ENCODE results near the gene SULT1A4. TPM values are rescaled to one million over a fixed set of nuclear protein-coding genes. Genes with fewer than 3 reads are reported as not detected.
"Not testable (repeated sequence)": the region's sequence is repeated elsewhere in the genome, so short reads cannot be mapped to it uniquely, and the experiment has no call there.

Gene SULT1A4
- total RNA-seq, 3 donors from 2014 or later = 0.57 to 1.6 (median 1.3) TPM

DNA sequence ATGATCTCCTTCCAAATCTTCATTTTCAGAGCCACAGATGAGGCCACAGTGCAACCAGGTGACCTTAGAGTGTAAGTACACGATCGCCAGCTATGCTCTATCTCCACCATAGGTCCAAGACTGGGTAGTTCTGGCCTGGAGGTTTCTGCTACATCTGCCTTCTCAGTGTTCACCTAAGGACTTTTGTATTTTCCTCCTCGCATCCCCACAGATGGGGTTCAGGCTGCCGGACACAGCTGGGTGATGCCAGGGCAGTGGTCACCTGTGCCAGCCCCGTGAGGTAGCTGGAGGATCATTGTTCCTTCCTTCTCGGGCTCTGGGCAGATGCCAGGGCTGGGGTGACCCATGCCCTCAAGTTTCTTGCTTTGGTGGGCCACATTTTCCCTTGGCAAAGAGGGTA lies 46.6 kb downstream of the SULT1A4 start, which contains the start of gene NPIPB12:
NPIPB12 (minus strand) TSS at position 101 of the 400 bp plus-strand sequence.
- not testable (repeated sequence) for H3K4me1 Mint-ChIP-seq (ENCODE audit: low read depth); ATAC-seq; DNase-seq; H3K36me3 Mint-ChIP-seq (ENCODE audit: insufficient read depth); H3K27me3 Mint-ChIP-seq (ENCODE audit: low read depth); H3K9me3 Mint-ChIP-seq; H3K4me3 Mint-ChIP-seq

Other genes with a start within 250 kb of the SULT1A4 start
- under 1 TPM; 0.53 to 0.84 (median 0.55) TPM for gene NPIPB11, start 53.2 kb upstream of the SULT1A4 start, total RNA-seq
- 10 to 100 TPM; 12.4 to 15.4 (median 13.4) TPM for gene BOLA2, start 5.6 kb upstream of the SULT1A4 start, total RNA-seq
- gene SLX1B, start 5.4 kb upstream of the SULT1A4 start, total RNA-seq = 10 to 100 TPM; 36.1 to 55.8 (median 49.0) TPM
- 10 to 100 TPM; 38.6 to 55.5 (median 51.8) TPM for gene NPIPB12, start 46.5 kb downstream of the SULT1A4 start, total RNA-seq
- gene SPN, start 203.3 kb downstream of the SULT1A4 start, total RNA-seq = 10 to 100 TPM; 37.5 to 41.0 (median 39.9) TPM
- gene QPRT, start 219.3 kb downstream of the SULT1A4 start, total RNA-seq = 1 to 10 TPM; 1.9 to 3.0 (median 2.1) TPM